ENCODE measurements around the gene KIFAP3. TPM values are rescaled to one million over a fixed set of nuclear protein-coding genes. Genes with fewer than 3 reads are reported as not detected.
A peak's percentile ranks its signal among the peaks of the same experiment; 100 is the strongest.

The KIFAP3 gene
- total and polyA plus RNA-seq, 2 donors (not counting 1 experiment from before 2014, with no cell fraction given), result 30.2 to 42.9 TPM

DNA sequence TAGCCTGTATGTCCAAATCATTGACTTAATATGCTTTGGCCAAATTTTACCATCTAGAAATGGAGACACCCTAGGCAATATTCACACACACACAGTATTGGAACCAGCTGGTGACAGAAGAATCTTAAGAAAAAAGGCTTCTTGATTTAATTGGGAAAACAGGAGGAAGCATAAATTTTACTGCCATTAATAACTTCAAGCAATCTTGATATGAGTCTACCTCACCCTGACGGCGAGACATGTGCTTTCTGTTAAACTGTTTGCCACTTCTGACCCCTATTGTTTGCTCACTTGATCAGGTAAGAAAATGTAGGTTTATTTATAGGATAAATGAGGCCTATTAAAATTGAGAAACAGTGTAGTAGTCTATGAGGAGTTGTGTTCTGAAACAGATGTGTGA lies 73.2 kb downstream of the KIFAP3 start:
- Histone ChIP-seq H3K4me1 (ENCODE audit: control insufficient read depth, extremely low read depth, insufficient read depth, low read length) (peaks cover 6% of the 10 kb centered on the region), H3K4me2 (ENCODE audit: extremely low read depth, insufficient read depth, low read length) (no peak overlapping the region), H3K9me3 (ENCODE audit: control insufficient read depth, insufficient read depth, low read depth, low read length) (no peaks in the 10 kb centered on the region), H3K4me3 (replicated peaks in 1 of 4; ENCODE audit: control extremely low read depth in 1 of 4, insufficient read depth in 1 of 4, low read depth in 3 of 4, low read length in 4 of 4) (no peak overlapping the region), H3K79me2 (ENCODE audit: control insufficient read depth, insufficient read depth, low read length) (no peaks in the 10 kb centered on the region), H4K20me1 (ENCODE audit: control insufficient read depth, extremely low read depth, insufficient read depth, low read length) (no peaks in the 10 kb centered on the region), H3K36me3 (ENCODE audit: control insufficient read depth, insufficient read depth, low read length) (no peaks in the 10 kb centered on the region), H3K27me3 (ENCODE audit: control insufficient read depth, insufficient read depth, low read length) (no peaks in the 10 kb centered on the region), H3K9ac (ENCODE audit: insufficient read depth, low read length) (no peak overlapping the region), H2AFZ (ENCODE audit: low read length) (no peak overlapping the region), H3K27ac (ENCODE audit: insufficient read depth, low read length) (no peak overlapping the region)
- DNase-seq (ENCODE audit: low read depth in 2 of 2), result peak in 1 of 2 donors; percentile 3
- no peak for TF ChIP-seq EZH2 (IDR thresholded peaks at IDR 0.05; ENCODE audit: low read length, missing control alignments)
- TF ChIP-seq, protein P1, sequence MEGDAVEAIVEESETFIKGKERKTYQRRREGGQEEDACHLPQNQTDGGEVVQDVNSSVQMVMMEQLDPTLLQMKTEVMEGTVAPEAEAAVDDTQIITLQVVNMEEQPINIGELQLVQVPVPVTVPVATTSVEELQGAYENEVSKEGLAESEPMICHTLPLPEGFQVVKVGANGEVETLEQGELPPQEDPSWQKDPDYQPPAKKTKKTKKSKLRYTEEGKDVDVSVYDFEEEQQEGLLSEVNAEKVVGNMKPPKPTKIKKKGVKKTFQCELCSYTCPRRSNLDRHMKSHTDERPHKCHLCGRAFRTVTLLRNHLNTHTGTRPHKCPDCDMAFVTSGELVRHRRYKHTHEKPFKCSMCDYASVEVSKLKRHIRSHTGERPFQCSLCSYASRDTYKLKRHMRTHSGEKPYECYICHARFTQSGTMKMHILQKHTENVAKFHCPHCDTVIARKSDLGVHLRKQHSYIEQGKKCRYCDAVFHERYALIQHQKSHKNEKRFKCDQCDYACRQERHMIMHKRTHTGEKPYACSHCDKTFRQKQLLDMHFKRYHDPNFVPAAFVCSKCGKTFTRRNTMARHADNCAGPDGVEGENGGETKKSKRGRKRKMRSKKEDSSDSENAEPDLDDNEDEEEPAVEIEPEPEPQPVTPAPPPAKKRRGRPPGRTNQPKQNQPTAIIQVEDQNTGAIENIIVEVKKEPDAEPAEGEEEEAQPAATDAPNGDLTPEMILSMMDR (conservative IDR thresholded peaks at IDR 0.05 in 1 of 2, IDR thresholded peaks at IDR 0.05 in 1 of 2; ENCODE audit: low read depth in 1 of 2, low read length in 2 of 2), result no peak

DNA sequence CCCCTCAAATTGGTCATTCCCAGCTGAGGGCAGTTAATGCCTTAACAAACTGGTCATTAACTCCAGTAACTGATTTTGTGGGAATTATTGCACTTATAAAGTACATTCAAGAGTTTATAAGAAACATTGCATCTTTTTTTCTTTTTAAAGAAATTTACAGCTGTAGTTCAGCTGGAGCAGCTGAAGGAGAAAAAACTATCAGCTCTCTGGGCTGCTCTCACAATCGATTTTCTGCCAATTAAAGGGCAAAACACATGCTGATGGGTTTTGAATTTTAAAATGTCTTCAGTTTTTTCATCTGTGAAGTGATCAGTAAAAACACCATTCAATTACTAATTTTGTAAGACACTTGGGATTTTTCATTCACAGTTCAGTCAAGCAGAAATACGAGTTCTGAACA lies 74.7 kb downstream of the KIFAP3 start:
- DNase-seq (ENCODE audit: low read depth in 2 of 2), result peak in 1 of 2 donors; percentile 9
- TF ChIP-seq, protein P1 (conservative IDR thresholded peaks at IDR 0.05 in 1 of 2, IDR thresholded peaks at IDR 0.05 in 1 of 2; ENCODE audit: low read depth in 1 of 2, low read length in 2 of 2), result no peak
- no peak for TF ChIP-seq EZH2 (IDR thresholded peaks at IDR 0.05; ENCODE audit: low read length, missing control alignments)

DNA sequence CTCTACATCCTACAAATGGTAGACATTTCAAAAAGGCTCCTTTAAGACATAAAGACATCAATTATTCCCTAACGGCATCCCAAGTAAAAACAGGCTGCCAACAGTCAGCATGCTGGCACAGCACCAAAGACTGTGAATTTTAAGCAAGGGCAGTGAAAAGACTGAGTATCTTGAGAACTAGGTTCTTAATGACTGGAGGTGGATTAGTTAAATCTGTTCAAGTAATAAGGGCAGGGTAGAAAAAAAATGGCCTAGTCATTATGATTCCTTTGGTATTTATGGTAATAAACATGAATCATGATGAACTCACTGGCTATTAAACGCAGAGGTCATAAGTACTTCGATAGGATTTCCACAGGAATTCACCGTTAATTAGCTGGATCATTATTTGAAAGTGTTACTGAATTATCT lies 75.2 kb downstream of the KIFAP3 start:
- Histone ChIP-seq H4K20me1 (ENCODE audit: control insufficient read depth, extremely low read depth, insufficient read depth, low read length) (no peaks in the 10 kb centered on the region), H3K4me1 (ENCODE audit: control insufficient read depth, extremely low read depth, insufficient read depth, low read length) (peaks cover 6% of the 10 kb centered on the region), H3K9ac (ENCODE audit: insufficient read depth, low read length) (no peak overlapping the region), H3K27ac (ENCODE audit: insufficient read depth, low read length) (peak overlapping the region; percentile 70), H2AFZ (ENCODE audit: low read length) (no peak overlapping the region), H3K79me2 (ENCODE audit: control insufficient read depth, insufficient read depth, low read length) (no peaks in the 10 kb centered on the region), H3K9me3 (ENCODE audit: control insufficient read depth, insufficient read depth, low read depth, low read length) (no peaks in the 10 kb centered on the region), H3K4me2 (ENCODE audit: extremely low read depth, insufficient read depth, low read length) (peak overlapping the region; percentile 54), H3K4me3 (replicated peaks in 1 of 4; ENCODE audit: control extremely low read depth in 1 of 4, insufficient read depth in 1 of 4, low read depth in 3 of 4, low read length in 4 of 4) (no peak overlapping the region), H3K27me3 (ENCODE audit: control insufficient read depth, insufficient read depth, low read length) (no peaks in the 10 kb centered on the region), H3K36me3 (ENCODE audit: control insufficient read depth, insufficient read depth, low read length) (no peaks in the 10 kb centered on the region)
- peak; percentile 75 to 96 for DNase-seq (ENCODE audit: low read depth in 2 of 2)
- no peak for TF ChIP-seq EZH2 (IDR thresholded peaks at IDR 0.05; ENCODE audit: low read length, missing control alignments)
- TF ChIP-seq, protein P1 (conservative IDR thresholded peaks at IDR 0.05 in 1 of 2, IDR thresholded peaks at IDR 0.05 in 1 of 2; ENCODE audit: low read depth in 1 of 2, low read length in 2 of 2), result no peak

More for the DNA sequence above, 74.7 kb downstream of the KIFAP3 start:
- Histone ChIP-seq H3K27ac (ENCODE audit: insufficient read depth, low read length) (peak overlapping the region; percentile 70), H3K9me3 (ENCODE audit: control insufficient read depth, insufficient read depth, low read depth, low read length) (no peaks in the 10 kb centered on the region), H3K4me2 (ENCODE audit: extremely low read depth, insufficient read depth, low read length) (peak overlapping the region; percentile 54), H3K79me2 (ENCODE audit: control insufficient read depth, insufficient read depth, low read length) (no peaks in the 10 kb centered on the region), H3K27me3 (ENCODE audit: control insufficient read depth, insufficient read depth, low read length) (no peaks in the 10 kb centered on the region), H3K4me1 (ENCODE audit: control insufficient read depth, extremely low read depth, insufficient read depth, low read length) (peaks cover 6% of the 10 kb centered on the region), H3K36me3 (ENCODE audit: control insufficient read depth, insufficient read depth, low read length) (no peaks in the 10 kb centered on the region), H2AFZ (ENCODE audit: low read length) (no peak overlapping the region), H3K9ac (ENCODE audit: insufficient read depth, low read length) (no peak overlapping the region), H4K20me1 (ENCODE audit: control insufficient read depth, extremely low read depth, insufficient read depth, low read length) (no peaks in the 10 kb centered on the region), H3K4me3 (replicated peaks in 1 of 4; ENCODE audit: control extremely low read depth in 1 of 4, insufficient read depth in 1 of 4, low read depth in 3 of 4, low read length in 4 of 4) (no peak overlapping the region)
